Activated T-helper 1 cell treated with Interleukin-2 at 50 U/mL for 16 hours (primary cell): ENCODE results near the gene TMEM203.

ENCODE experiments used
- DNase-seq: peaks from one replicate; pipeline ENCODE4 v3.0.0-alpha.2; 2020; ENCODE audit warnings: low read depth

TMEM203 gene

DNA sequence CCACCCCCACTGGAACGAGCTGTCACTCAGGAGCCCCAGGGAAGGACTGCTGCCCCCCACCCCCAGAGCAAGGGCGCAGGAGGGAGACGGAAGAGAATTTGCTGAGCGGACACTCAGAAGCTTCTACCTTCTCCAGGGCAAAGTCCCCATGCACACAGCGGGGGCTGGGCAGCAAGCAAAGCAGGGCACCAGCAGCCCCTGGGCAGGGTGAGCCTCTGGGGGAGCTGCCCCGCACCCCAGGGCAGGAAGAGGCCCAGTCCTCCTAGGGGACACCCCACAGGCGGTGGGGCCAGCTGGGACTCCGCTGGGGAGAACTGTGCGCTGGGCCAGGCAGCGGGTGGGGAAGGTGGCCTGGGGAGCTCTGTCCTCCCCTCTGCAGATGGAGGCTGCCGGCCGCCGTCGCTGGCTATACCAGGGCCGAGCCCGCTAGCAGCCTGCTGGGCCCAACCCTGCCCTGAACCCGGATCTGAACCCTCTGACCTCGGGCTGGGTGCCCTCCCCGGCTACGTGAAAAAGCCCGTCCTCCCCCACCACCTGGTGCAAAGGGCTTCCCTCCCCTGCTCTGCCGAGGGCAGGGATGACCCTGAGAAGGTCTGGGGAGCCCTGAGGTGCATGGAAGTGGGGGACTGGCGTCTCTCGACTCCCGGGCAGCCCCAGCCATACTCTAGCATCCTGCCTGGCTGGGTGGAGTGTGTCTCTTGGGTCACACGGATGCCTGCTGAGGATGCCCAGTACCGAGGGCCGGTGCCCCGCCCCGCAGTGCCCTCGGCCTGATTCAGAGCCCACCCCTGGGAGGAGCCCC, 24.7 kb upstream of the TMEM203 start:
- DNase-seq: no peak

DNA sequence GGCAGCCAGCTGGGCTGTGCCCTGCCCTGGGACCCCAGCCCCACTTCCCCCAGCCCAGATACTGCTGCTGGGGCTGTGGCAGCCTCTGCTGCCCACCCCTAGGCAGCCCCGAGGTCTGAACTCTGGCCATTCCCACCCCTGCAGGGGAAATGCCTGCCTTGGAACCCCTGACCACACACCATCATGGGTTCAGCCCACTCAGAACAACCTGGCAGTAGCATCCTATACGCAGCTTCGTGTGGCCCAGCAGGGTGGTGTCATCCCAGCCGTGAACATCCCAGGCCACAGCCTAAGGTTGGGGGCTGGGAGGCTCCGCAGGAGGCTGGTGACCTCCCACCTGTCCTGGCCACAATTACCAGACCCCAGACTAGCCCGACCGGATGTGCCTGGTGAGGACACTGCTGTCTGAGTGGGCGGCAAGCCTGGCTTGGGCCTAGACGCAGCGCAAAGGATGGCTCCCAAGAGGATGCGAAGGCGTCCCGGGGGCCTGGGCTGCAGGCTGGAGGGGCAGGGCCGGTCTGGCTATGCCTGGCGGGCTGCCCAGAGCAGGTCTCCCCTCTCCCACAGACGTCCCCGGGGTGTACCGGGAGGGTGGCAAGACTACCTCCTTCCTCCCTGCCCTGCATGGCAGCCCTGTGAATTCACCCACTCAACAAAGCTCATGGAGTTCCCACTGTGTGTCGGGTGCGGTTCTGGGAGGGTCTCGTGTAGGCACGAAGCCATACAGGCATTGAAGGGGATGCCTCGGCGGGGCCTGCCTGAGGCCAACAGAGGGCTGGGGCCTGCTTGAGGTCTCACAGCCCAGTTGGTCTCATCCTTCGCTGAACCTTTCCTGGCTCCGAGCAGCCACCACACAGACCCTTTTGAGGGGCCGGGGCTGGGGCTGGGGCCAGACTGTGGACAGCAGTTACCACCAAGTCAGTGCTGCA, 23.8 kb upstream of the TMEM203 start:
- DNase-seq: no peak

DNA sequence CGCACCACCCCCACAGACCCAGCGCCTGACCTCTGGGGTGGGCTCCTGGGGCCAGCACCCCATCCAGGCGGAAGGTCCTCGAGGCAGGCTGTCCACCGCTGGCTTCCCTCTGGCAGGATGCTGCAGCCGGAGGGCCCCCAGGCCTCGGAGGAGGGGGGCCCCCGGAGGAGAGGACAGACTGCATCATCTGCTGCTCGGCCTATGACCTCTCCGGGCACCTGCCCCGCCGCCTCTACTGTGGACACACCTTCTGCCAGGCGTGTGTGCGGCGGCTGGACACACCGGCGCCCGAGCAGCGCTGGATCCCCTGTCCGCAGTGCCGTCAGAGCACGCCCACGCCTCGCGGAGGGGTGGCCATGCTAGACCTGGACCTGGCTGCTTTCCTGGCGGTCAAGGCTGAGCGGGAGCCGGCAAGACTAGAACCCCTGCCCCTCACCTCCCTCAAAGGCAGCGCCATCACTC, 23.1 kb upstream of the TMEM203 start:
- DNase-seq: no peak

DNA sequence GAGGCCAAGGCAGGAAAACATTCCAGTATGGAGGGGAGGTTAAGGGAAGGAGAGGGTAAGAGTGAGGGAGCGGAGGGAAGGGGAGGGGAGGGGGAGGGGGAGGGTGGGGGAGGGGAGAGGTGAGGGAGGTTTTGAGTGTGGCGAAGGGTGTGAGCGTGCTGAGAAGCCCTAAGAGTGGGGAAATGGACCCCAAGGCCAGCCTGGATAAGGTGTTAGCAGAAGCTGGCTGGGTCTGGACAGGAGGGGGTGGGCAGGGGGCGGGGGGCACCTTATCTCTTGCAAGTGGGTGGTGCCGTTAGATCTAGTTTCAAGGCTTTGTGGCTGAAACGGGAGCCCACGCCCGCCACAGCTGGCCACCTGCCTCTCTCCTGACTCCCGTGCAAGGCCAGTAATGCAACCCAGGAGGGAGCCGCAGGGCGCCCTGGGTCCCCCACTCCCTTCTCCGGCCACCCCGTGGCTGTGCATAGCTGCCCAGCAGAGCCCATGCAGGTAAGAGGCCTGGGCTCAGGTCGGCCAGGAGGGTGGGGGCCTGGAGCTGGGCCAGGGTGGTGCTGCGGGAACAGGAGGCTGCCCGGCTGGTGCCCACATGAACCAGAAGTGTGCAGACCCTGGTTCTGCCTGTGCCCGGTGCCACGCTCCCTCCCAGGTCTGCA, 22.5 kb upstream of the TMEM203 start:
- DNase-seq: no peak

DNA sequence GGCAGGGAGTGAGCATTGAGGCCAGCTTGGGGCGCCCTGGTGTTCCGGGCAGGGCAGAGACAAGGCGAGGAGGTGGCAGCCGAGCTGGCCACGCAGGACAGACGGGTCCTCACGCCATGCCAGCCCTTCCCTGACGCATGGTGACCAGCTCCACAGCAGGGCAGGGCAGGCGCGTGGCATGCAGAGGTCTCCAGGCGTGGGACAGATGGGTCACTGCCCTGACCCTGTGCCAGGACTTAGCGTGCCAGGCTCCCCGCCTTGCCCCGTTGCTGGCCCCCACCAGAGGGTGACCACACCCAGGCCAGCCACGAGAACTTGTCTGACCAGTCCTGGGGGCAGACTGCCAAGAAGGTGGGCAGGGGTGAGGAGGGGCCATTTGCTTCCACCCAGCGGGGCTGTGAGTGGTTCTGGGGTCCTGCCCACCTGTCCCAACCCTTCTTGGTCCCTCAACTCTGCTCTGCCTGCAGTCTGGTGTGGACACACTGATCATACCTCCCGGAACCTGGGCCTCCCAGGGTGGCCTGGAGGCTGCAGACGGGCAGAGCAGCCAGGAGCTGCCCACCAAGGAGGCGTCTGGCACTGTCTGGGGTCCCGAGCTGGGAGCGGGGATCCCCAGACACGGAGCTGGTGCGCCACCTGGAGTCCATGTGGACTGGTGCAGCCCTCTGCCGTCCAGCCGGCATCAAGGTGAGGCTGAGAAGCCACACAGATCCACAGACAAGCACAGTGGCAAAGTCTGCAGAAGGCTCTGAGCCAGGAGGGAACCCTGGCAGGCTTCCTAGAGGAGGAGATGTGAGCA, 21.8 kb upstream of the TMEM203 start, which contains the start of gene RNF224:
RNF224 (plus strand) TSS at position 449 of the 799 bp plus-strand sequence. CDS start 834 bp downstream, outside the sequence.
- peak; percentile 68 for DNase-seq

DNA sequence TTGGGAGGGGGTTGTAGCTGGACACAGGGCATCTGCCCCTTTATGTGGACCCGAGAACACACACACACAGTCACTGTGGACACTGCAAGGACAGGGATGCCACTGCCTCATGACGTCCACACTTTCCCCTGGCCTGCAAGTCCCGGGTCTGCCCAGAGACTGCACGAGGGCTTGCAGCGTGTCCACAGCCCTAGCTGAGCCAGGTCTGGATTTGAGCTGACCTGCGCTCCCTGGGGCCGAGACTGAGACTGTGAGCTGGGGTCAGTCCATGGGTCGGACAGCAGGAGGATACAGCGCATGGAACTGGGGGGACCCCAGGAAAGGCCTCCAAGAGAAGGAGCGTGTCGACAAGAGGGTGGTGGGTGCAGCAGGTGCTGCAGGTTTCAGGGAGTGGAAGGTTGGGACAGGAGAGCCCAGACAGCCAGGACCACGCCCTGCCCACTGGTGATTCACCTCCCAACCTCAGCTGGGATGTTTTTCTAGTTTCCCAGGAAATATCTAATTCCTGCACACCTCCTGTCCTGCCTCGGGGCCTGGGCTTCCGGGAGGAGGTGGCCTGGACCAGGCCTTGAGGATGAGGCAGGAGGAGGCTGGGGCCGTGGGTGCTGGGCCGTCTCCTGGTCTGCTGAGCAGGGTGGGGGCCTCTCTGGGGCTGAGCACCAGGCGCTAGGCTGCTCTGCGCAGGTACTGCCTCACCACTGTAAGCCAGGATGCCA, 21.0 kb upstream of the TMEM203 start:
- no peak for DNase-seq

DNA sequence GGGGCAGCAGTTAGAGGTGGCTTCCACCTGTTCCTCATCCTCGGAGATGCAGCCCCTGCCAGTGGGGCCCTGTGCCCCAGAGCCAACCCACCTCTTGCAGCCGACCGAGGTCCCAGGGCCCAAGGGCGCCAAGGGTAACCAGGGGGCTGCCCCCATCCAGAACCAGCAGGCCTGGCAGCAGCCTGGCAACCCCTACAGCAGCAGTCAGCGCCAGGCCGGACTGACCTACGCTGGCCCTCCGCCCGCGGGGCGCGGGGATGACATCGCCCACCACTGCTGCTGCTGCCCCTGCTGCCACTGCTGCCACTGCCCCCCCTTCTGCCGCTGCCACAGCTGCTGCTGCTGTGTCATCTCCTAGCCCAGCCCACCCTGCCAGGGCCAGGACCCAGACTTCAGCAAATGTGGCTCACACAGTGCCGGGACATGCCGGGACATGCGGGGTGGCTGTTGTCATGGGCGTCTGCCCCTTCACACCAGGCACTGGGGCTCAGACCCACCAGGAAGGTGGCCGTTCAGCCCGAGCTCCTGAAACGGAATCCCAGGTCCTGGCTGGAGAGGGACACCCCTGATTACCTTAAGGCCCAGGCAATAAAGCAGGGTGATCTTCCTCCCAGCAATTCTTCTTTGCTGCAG, 20.4 kb upstream of the TMEM203 start:
- no peak for DNase-seq

DNA sequence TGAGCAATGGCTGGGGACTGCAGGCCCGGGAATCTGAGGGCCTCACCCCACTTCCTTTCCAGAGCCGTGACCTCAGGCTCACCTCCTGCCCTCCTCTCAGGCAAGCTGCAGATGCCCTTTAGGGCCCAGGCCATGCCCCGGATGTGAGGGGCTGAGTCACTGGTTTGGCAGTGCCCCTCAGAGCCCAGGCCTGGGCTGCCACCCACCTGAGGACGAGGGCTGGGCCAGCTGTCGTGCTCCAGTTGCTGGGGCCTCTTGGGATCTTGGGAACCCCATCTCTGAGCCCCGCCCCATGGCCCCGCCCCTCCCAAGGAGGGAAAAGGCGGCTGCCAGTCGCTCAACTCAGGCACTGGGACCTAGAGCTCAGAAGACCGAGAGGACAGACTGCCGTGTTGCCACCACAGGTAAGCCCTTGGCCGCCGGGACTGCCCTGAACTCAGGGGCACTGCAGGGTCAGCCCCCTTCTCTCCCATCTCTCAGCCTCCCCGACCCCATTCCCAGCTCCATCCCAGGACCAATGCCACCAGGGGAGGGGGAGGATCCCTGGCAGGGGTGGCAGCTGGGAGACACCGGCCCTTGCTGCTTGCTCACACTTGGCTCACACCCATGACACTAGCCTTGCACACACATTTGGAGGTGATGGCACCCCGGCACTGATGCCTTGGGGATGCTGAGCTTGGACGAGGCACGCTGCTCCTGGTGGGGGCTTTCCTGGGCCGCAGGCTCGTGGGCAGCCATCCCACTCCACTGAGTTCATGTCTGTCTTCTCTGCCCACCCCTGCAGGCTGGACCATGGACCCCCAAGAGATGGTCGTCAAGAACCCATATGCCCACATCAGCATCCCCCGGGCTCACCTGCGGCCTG, 19.6 kb upstream of the TMEM203 start, which contains the start of gene CYSRT1:
CYSRT1 (plus strand) TSS at position 345 of the 865 bp plus-strand sequence; CDS start at position 793, 448 bp downstream.
- no peak for DNase-seq

DNA sequence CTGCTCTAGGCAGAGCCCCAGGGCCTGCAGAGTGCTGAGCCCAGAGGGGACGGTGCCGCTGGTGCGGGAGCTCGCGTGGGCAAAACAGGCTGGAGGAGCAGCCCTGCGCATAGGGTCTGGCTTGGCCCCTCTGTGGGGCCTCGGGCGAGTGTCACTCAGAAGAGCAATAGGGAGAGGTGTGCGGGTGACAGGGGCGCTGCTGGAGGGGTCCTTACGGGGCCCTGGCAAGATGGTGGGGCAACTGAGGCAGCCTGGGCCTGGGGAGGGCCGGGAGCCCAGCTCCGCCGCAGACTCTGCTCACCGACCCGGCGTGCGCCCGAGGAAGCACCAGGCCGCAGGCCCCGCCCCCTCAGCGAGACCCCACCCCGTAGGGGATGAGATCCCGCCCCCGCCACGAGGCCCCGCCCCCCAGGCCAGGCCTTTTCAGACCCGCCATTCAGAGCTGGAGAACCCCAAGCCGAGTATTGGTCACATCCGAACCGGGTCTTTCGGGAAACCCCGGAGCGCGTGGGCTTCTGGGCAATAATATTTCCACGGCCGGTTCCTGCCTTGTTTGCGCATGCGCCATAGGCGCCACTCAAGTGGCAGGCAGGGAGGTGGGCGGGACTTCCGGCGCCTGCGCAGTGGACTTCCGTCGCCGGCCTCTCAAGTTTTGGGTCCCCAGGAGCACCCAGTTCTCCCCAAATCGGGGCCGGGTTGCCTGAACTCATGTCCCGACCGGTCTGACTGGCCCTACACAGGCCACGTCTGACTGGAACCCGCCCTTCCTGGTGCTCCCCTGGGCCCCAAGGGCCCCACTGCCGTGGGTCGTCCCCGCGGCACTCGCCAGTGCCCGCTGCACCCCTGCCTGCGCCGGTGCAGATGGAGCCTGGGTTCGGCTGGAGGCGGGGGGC, 17.9 kb upstream of the TMEM203 start:
- DNase-seq: peak; percentile 95

DNA sequence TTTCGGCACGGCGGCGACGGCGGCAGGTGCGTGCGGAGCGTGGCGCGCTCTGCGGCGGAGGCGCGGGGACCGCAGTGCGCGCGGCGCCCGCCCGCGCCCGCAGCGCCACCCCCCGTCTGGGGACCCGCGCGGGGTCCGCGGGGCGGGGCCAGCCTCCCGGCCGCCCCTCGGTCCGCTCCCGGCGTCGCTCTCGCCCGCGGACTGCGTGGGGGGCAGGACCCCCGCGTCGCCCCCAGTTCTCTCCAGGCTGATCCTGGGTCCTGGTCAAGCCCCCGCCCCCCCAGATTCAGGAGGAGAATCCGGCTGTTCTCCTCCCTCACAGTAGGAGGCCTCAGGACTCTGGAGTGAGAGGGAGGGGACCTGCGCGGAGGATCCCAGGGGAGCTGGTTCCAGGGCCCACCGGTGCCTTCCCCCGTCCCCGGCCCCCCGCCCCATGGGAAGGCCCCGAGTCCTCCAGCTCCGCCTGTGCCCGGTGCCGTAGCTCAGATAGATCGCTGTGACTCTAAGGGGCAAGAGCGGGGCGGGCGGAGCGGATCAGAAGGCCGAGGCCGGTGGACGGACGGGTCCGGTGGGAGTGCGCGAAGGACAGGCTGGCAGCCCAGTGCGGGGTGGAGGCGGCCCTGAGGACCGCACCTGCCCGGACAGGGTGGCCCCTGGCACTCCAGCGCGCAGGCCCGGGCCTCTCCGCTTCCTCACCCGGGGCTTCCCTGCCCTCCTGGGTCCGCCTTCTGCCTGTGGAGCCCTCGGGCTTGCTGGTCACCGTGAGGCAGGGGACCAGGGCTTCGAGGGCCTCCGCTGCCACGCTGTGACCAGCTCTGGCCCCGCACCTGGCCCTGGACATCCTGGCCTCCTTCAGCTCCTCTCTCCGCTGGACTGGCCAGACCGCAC, 17.0 kb upstream of the TMEM203 start, which contains the start of gene RNF208:
RNF208 (minus strand) TSS at position 51 of the 888 bp plus-strand sequence. CDS start 1,028 bp downstream, outside the sequence.
- no peak for DNase-seq

DNA sequence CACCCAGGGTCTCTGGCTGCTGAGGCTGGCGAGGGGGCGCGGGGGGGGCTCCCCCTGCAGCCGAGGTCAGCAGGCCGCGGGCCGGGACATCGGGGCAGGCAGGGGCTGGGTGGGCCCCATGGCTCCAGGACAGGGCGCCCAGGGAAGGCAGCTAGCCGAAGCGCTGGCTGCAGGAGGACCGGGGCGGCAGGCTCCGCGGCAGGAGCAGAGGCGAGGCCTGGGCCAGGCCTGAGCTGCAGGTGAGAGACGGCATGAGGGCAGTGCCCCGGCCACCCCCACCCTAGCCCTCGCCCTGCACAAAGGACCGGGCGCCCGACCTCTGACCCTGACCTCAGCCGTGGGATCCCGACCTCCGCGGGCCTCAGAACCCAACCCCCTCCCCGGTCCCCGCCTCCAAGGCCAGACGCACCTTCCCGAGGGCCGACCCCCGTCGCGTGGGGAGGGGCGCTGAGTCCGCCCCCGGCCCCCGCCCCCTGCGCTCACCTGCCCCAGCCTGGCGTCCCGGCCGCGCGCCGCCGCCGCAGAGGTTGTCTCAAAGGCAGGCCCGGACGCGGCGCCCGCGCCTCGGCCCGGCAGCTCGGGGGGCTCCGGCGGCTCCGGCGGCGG, 16.2 kb upstream of the TMEM203 start:
- no peak for DNase-seq

DNA sequence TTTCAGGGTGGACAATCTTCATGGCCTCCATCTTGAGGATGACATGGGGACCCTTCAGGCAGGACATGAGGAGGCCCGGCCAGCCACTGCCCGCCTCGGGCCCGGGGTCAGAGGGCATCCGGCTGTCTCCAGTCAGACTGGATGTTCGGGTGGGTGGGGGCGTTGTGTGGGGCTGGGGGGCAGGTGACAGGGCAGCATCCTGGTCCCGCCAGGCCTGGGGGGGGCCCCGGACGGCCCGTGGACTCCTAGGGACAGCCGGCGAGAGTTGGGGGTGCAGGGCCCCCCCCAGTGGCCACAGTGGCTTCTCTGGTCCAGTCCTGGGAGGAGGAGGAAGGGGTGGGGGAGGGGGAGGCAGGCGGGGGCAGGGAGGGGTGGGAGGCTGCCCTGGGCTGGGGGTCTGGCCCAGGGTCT, 15.7 kb upstream of the TMEM203 start:
- no peak for DNase-seq

DNA sequence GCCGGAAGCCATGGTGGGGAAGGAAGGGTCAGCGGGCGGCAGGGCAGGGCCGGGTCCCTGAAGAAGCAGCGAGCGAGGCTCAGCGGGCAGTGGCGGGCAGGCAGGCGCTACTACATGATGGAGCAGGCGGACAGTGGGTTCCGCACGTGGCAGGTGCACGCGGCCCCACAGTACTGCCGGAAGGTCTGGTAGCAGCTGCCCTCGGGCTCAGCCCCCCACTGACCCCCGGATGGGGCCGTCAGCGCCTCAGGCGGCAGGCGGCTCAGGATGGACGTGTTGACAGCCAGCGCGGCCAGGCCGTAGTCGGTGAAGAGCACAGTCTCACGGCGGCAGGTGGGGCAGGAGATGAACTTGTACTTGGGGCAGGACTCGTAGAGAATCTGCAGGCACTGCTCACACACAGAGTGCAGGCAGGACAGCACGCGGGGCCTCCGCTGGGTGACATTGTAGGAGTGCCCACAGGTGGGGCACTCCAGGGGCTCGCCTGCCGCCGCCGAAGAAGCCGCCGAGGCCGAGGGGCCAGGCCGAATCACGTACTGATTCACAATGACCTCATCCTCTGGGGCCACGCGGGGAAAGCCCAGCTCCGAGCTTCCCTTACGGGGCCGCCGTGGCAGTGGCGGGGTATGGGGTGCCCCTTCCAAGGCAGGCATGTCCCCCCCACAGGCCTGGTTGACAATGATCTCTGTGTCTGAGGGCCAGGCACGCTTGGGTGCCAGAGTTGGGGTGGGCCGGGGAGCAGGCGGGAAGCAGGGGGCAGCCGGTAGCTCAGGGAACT, 15.1 kb upstream of the TMEM203 start:
- DNase-seq: no peak

DNA sequence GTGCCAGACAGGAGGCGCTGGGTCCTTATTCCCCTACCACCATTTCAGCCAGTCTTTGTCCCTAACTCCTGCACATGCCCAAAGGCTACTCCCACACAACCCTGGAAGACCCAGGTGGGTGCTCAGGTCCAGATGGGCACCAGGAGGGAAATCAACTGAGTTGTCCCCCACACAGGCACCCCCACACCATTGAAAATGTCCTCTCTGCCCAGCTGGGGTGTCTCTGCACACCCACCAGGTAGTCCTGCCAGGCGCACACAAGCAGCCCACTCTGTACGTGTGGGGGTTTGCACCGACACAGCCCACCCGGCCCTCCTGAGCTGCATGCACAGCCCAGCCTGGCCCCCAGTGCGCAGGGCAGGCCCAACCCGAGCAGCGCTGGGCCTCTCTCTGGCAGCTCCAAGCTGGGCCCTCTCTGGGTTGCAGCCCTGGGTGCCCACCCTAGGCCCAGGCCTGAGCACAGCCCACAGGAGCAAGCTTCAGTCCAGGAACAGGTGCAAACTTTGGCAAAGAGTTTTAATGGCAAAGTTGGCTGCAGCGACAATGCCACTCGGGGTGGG, 14.4 kb upstream of the TMEM203 start:
- DNase-seq: no peak

DNA sequence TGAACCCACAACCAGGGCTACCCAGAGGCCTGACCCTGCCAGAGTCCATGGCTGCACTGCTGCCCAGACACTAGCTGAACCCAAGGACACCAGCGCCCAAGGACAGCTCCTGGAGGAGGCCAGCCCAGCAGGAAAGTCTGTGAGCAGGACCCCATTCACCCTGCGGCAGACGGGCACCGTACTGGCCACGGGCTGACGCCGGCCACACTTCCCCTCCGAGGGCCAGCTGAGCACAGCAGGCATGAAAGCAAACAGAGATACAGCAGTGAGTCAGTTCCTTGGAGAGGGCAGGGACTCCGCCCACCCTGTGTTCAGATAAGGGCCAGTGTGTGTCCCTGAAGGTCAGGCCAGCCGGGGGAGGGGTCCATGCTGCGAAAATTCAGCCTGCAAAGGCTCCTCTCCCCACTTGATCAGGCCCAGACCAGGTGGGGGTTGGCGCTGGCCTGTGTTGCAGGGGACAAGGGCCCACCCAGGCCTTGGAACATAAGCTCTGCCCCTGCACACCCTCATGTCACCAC, 13.4 kb upstream of the TMEM203 start:
- no peak for DNase-seq
